Smooth muscle cell (in vitro differentiated cells): ENCODE data around the gene RIMBP2. TPM values are rescaled to one million over a fixed set of nuclear protein-coding genes. Genes with fewer than 3 reads are reported as not detected.
"Not testable (repeated sequence)": the region's sequence is repeated elsewhere in the genome, so short reads cannot be mapped to it uniquely, and the experiment has no call there.

Source experiments
- DNase-seq: peaks from one replicate; lab custom pipeline; 2025; ENCODE audit not compliant: unreplicated experiment; lab: John Stamatoyannopoulos, UW
- H2AFZ ChIP-seq: fragments of 200-600 bp; sonication (generic); 2 replicates; pipeline ENCODE4 v1.6.0; 2016; ENCODE audit warnings: antibody characterized with exemption, low read depth, mild to moderate bottlenecking
- H3F3A ChIP-seq: fragments of 200-600 bp; sonication (generic); 2 replicates; pipeline ENCODE4 v1.6.0; 2017; ENCODE audit warnings: antibody characterized with exemption, low read depth
- H3K27ac ChIP-seq: fragments of 200-600 bp; sonication (generic); 2 replicates; pipeline ENCODE4 v1.5.1; 2016; ENCODE audit warnings: low read depth, mild to moderate bottlenecking
- H3K27me3 ChIP-seq: fragments of 200-600 bp; sonication (generic); 2 replicates; pipeline ENCODE4 v1.6.1; 2016; ENCODE audit warnings: low read depth, mild to moderate bottlenecking
- H3K36me3 ChIP-seq: fragments of 200-600 bp; sonication (generic); 2 replicates; pipeline ENCODE4 v1.5.1; 2016; ENCODE audit warnings: low read depth
- H3K4me1 ChIP-seq: fragments of 200-600 bp; sonication (generic); 2 replicates; pipeline ENCODE4 v1.5.1; 2016; ENCODE audit warnings: low read depth
- H3K4me2 ChIP-seq: fragments of 200-600 bp; sonication (generic); 2 replicates; pipeline ENCODE4 v1.6.0; 2016; ENCODE audit warnings: mild to moderate bottlenecking
- H3K4me3 ChIP-seq: fragments of 200-600 bp; sonication (generic); 2 replicates; pipeline ENCODE4 v1.5.1; 2016; ENCODE audit warnings: mild to moderate bottlenecking
- H3K79me2 ChIP-seq: fragments of 200-600 bp; sonication (generic); 2 replicates; pipeline ENCODE4 v1.6.0; 2016; ENCODE audit warnings: low read depth, mild to moderate bottlenecking
- H3K9ac ChIP-seq: fragments of 200-600 bp; sonication (generic); 2 replicates; pipeline ENCODE4 v1.6.0; 2016; ENCODE audit warnings: low read depth
- H3K9me3 ChIP-seq: fragments of 200-600 bp; sonication (generic); replicated peaks from 2 replicates; pipeline ENCODE4 v1.5.1; 2016; ENCODE audit warnings: low read depth
- H4K20me1 ChIP-seq: fragments of 200-600 bp; sonication (generic); 2 replicates; pipeline ENCODE4 v1.6.0; 2016; ENCODE audit warnings: low read depth
- WGBS: methylation state at CpG from one replicate; pipeline ENCODE4 v1.1.7; 2016; ENCODE audit warnings: low lambda C conversion rate; 5-methylcytosine and 5-hydroxymethylcytosine counted together
- polyA plus RNA-seq: library from polyadenylated mRNA; unstranded; fragments of >200 nt; fragmentation: Nextera tagmentation; extraction: Ambion mirVana; gene quantifications from 2 replicates; pipeline ENCODE4 v1.2.1, GENCODE V29; 2016
- total RNA-seq: library from RNA; depleted of rRNA; stranded (reverse); fragments of >200 nt; gene quantifications from 2 replicates; pipeline ENCODE4 v1.2.3, GENCODE V29; 2014
- TF ChIP-seq, protein P1 (sequence below): fragments of 200-600 bp; sonication (generic); IDR thresholded peaks from 2 replicates; pipeline ENCODE4 v1.5.1; 2017; ENCODE audit warnings: borderline replicate concordance, mild to moderate bottlenecking, antibody characterized with exemption; ENCODE audit not compliant: insufficient read depth, poor library complexity, severe bottlenecking

Gene RIMBP2
- total and polyA plus RNA-seq, 2 experiments from 2014 or later, result 2.3 TPM; not detected in 1

- no peaks in the 10 kb centered on the region for H3K4me1 ChIP-seq
- TF ChIP-seq, protein P1, sequence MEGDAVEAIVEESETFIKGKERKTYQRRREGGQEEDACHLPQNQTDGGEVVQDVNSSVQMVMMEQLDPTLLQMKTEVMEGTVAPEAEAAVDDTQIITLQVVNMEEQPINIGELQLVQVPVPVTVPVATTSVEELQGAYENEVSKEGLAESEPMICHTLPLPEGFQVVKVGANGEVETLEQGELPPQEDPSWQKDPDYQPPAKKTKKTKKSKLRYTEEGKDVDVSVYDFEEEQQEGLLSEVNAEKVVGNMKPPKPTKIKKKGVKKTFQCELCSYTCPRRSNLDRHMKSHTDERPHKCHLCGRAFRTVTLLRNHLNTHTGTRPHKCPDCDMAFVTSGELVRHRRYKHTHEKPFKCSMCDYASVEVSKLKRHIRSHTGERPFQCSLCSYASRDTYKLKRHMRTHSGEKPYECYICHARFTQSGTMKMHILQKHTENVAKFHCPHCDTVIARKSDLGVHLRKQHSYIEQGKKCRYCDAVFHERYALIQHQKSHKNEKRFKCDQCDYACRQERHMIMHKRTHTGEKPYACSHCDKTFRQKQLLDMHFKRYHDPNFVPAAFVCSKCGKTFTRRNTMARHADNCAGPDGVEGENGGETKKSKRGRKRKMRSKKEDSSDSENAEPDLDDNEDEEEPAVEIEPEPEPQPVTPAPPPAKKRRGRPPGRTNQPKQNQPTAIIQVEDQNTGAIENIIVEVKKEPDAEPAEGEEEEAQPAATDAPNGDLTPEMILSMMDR, result no peak
Observed at GRCh38 chr12:130588696-130589539, 127.2 kb downstream of the RIMBP2 start.

DNA sequence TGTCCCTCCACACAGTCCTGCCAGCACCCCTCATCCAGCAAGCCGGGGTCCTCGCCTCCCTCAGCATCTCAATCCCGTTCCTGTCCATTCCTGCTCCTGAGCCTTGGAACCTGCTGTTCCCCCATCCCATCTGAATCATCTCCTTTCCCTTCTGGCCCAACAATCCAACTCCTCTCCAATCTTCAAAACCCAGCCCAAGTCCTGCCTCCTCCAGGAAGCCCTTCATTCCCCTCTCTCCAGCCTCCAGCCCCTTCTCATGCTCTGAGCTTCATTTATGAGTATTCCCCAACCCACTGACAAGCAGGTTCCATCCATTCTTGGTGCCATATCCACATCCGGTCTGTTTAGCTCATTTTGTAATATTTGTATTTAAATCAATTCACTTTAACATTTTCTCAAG lies 128.1 kb downstream of the RIMBP2 start:
- DNase-seq, result no peak
- TF ChIP-seq, protein P1, result no peak
- H3K9me3 ChIP-seq, result no peaks in the 10 kb centered on the region
- no peaks in the 10 kb centered on the region for H3F3A ChIP-seq
- H3K79me2 ChIP-seq, result no peaks in the 10 kb centered on the region
- no peak overlapping the region for H3K4me3 ChIP-seq
- H3K9ac ChIP-seq, result no peak overlapping the region
- no peak overlapping the region for H3K4me2 ChIP-seq
- H3K27ac ChIP-seq, result no peak overlapping the region
- no peak overlapping the region for H2AFZ ChIP-seq
- H3K36me3 ChIP-seq, result no peaks in the 10 kb centered on the region
- no peaks in the 10 kb centered on the region for H3K27me3 ChIP-seq
- no peaks in the 10 kb centered on the region for H3K4me1 ChIP-seq
- WGBS, result 82% methylated on average over 4 of the region's 4 CpGs
- no peaks in the 10 kb centered on the region for H4K20me1 ChIP-seq

More at GRCh38 chr12:130588696-130589539, 127.2 kb downstream of the RIMBP2 start:
- Histone ChIP-seq H3K27ac (no peak overlapping the region), H3K4me3 (no peak overlapping the region), H3K79me2 (no peaks in the 10 kb centered on the region), H3F3A (no peaks in the 10 kb centered on the region), H3K9me3 (no peaks in the 10 kb centered on the region), H3K27me3 (no peaks in the 10 kb centered on the region), H3K9ac (no peak overlapping the region), H3K4me2 (no peak overlapping the region), H2AFZ (no peak overlapping the region), H3K36me3 (no peaks in the 10 kb centered on the region), H4K20me1 (no peaks in the 10 kb centered on the region)
- no peak for DNase-seq
- 87% methylated on average over 11 of the region's 11 CpGs for WGBS

GRCh38 chr12:130584475-130584874 lies 131.6 kb downstream of the RIMBP2 start:
- not testable (repeated sequence) for DNase-seq, H3K4me2 ChIP-seq, H3F3A ChIP-seq, H4K20me1 ChIP-seq, H3K9me3 ChIP-seq, H3K36me3 ChIP-seq, H3K79me2 ChIP-seq, H3K4me3 ChIP-seq, H3K9ac ChIP-seq, H2AFZ ChIP-seq, H3K27ac ChIP-seq, H3K27me3 ChIP-seq, H3K4me1 ChIP-seq

- H3K36me3 ChIP-seq, result no peaks in the 10 kb centered on the region
- H3K4me1 ChIP-seq, result no peaks in the 10 kb centered on the region
- no peak overlapping the region for H3K27ac ChIP-seq
- H3K4me2 ChIP-seq, result no peak overlapping the region
- H2AFZ ChIP-seq, result no peak overlapping the region
- no peaks in the 10 kb centered on the region for H4K20me1 ChIP-seq
- H3K27me3 ChIP-seq, result no peaks in the 10 kb centered on the region
- H3K9ac ChIP-seq, result no peak overlapping the region
- 73% methylated on average over 4 of the region's 4 CpGs for WGBS
- H3K9me3 ChIP-seq, result no peaks in the 10 kb centered on the region
- H3K79me2 ChIP-seq, result no peaks in the 10 kb centered on the region
- H3K4me3 ChIP-seq, result no peak overlapping the region
- TF ChIP-seq, protein P1, result no peak
- DNase-seq, result no peak
- no peaks in the 10 kb centered on the region for H3F3A ChIP-seq
Observed at GRCh38 chr12:130583800-130584199, 132.3 kb downstream of the RIMBP2 start.
